OCI-M2 (cell line): ENCODE results near the gene UBR4.

Source experiments
- DNase-seq: peaks from one replicate; lab custom pipeline; 2025; ENCODE audit not compliant: unreplicated experiment; lab: John Stamatoyannopoulos, UW

The UBR4 gene

GRCh38 chr1:19149736-19150135 is 60.3 kb downstream of the UBR4 start:
- no peak for DNase-seq

GRCh38 chr1:19140465-19140864 is 69.6 kb downstream of the UBR4 start:
- DNase-seq, result no peak

- no peak for DNase-seq
Observed at GRCh38 chr1:19139711-19140110, 70.4 kb downstream of the UBR4 start.

- DNase-seq, result no peak
Observed at GRCh38 chr1:19138958-19139581, 71.0 kb downstream of the UBR4 start.

GRCh38 chr1:19138331-19138730 is 71.7 kb downstream of the UBR4 start:
- no peak for DNase-seq

- DNase-seq, result no peak
Observed at GRCh38 chr1:19137158-19137557, 72.9 kb downstream of the UBR4 start.

GRCh38 chr1:19133360-19133759 is 76.7 kb downstream of the UBR4 start:
- DNase-seq, result no peak

- no peak for DNase-seq
Observed at GRCh38 chr1:19130468-19130867, 79.6 kb downstream of the UBR4 start.

GRCh38 chr1:19128968-19129514 is 81.0 kb downstream of the UBR4 start:
- no peak for DNase-seq

GRCh38 chr1:19124273-19124672 is 85.8 kb downstream of the UBR4 start:
- no peak for DNase-seq

- DNase-seq, result no peak
Observed at GRCh38 chr1:19123837-19124236, 86.2 kb downstream of the UBR4 start.

GRCh38 chr1:19122668-19123067 is 87.4 kb downstream of the UBR4 start:
- no peak for DNase-seq

- no peak for DNase-seq
Observed at GRCh38 chr1:19121192-19121591, 88.9 kb downstream of the UBR4 start.

- no peak for DNase-seq
Observed at GRCh38 chr1:19120070-19120469, 90.0 kb downstream of the UBR4 start.

GRCh38 chr1:19115082-19115808 is 94.8 kb downstream of the UBR4 start:
- no peak for DNase-seq

GRCh38 chr1:19113697-19114092 is 96.4 kb downstream of the UBR4 start:
- DNase-seq, result no peak

GRCh38 chr1:19112891-19113696 is 97.0 kb downstream of the UBR4 start:
- no peak for DNase-seq

GRCh38 chr1:19110257-19110927 is 99.7 kb downstream of the UBR4 start:
- DNase-seq, result no peak

GRCh38 chr1:19109545-19109944 is 100.5 kb downstream of the UBR4 start:
- DNase-seq, result no peak

GRCh38 chr1:19101244-19101643 is 108.8 kb downstream of the UBR4 start:
- DNase-seq, result no peak

- DNase-seq, result no peak
Observed at GRCh38 chr1:19100028-19100427, 110.0 kb downstream of the UBR4 start.
